SK-N-SH (cell line): Measurements from ENCODE around the gene RBM4.

Experiments used
- CTCF ChIP-seq: fragments of 200-600 bp; sonication (generic); IDR thresholded peaks from 2 replicates; pipeline ENCODE4 v1.6.1; 2017; ENCODE audit warnings: antibody characterized with exemption, mild to moderate bottlenecking, moderate library complexity
- EZH2phosphoT487 ChIP-seq: fragments of 200-600 bp; sonication (generic); IDR thresholded peaks from 2 replicates; pipeline ENCODE4 v1.6.1; 2017; ENCODE audit warnings: low read depth, mixed run types, mild to moderate bottlenecking, antibody characterized with exemption, moderate library complexity, borderline replicate concordance

GRCh38 chr11:66688561-66689534 is 50.3 kb downstream of the RBM4 start:
- TF ChIP-seq EZH2phosphoT487 (no peak), CTCF (no peak)
